ENCODE measurements around the gene ARHGAP8. TPM values are rescaled to one million over a fixed set of nuclear protein-coding genes. Genes with fewer than 3 reads are reported as not detected.

ARHGAP8 gene
- total and polyA plus RNA-seq, 12 donors: 0.17 to 0.53 (median 0.33) TPM; not detected in 5

- ATAC-seq: no peak
- intact Hi-C loops (cut with DNase I): no loop called here
- H3K4me1 ChIP-seq: no peaks in the 10 kb centered on the region
- no peak for DNase-seq
- TF ChIP-seq CTCF (IDR thresholded peaks at IDR 0.05): no peak
- H3K4me3 ChIP-seq: no peak overlapping the region
- no peaks in the 10 kb centered on the region for H3K36me3 ChIP-seq
- 87 to 88% methylated on average over 12 of the region's 12 CpGs for WGBS, 2 donors
- peaks cover 0 to 9% (median 0%) of the 10 kb centered on the region in 11 donors for H3K9me3 ChIP-seq
- peaks cover 0 to 10% (median 0%) of the 10 kb centered on the region in 7 donors for H3K27me3 ChIP-seq
- H3K27ac ChIP-seq: no peak overlapping the region
Measured at GRCh38 chr22:44894321-44894720, 141.9 kb downstream of the ARHGAP8 start.

DNA sequence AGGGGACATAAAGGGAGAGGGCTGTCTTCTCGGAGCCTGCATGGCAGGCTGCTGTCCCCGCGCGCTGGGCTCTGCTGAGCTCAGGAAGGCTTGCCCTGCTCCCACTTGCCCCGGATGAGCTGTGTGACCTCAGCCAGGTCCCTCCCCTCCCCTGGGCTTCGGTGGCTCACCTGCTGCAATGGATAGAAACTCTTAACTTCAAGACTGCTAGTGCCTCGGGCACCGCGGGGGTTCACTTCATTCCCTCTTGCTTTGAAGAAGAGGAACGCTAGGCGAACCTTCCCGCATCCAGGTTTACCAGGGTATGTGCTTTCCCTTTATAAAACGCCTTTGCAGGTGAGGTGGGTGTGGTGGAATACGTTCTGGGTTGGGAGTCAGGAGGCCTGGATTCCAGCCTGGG is 142.4 kb downstream of the ARHGAP8 start:
- intact Hi-C loops (cut with DNase I): no loop called here
- TF ChIP-seq CTCF (IDR thresholded peaks at IDR 0.05): no peak
- no peak for ATAC-seq

GRCh38 chr22:44895296-44896055 is 143.1 kb downstream of the ARHGAP8 start:
- no peak for ATAC-seq
- 83 to 84% methylated on average over 23 of the region's 23 CpGs for WGBS, 2 donors
- no peaks in the 10 kb centered on the region for H3K36me3 ChIP-seq
- peaks cover 0 to 19% (median 0%) of the 10 kb centered on the region in 11 donors for H3K9me3 ChIP-seq
- intact Hi-C loops (cut with DNase I): no loop called here
- H3K4me1 ChIP-seq: no peaks in the 10 kb centered on the region
- TF ChIP-seq CTCF (IDR thresholded peaks at IDR 0.05): no peak
- H3K27ac ChIP-seq: no peak overlapping the region
- peaks cover 0 to 10% (median 0%) of the 10 kb centered on the region in 7 donors for H3K27me3 ChIP-seq
- no peak overlapping the region for H3K4me3 ChIP-seq
- DNase-seq: no peak

More for the DNA sequence above, 142.4 kb downstream of the ARHGAP8 start:
- H3K4me3 ChIP-seq: no peak overlapping the region
- peaks cover 0 to 14% (median 0%) of the 10 kb centered on the region in 11 donors for H3K9me3 ChIP-seq
- no peak for DNase-seq
- H3K27me3 ChIP-seq: peaks cover 0 to 10% (median 0%) of the 10 kb centered on the region in 7 donors
- 82 to 84% methylated on average over 14 of the region's 14 CpGs for WGBS, 2 donors
- no peak overlapping the region for H3K27ac ChIP-seq
- no peaks in the 10 kb centered on the region for H3K36me3 ChIP-seq
- H3K4me1 ChIP-seq: no peaks in the 10 kb centered on the region

- intact Hi-C loops (cut with DNase I): no loop called here
- 88 to 92% methylated on average over 6 of the region's 6 CpGs for WGBS, 2 donors
- H3K27ac ChIP-seq: no peak overlapping the region
Measured at GRCh38 chr22:44898236-44898635, 145.9 kb downstream of the ARHGAP8 start.

More at GRCh38 chr22:44898236-44898635, 145.9 kb downstream of the ARHGAP8 start:
- ATAC-seq (no peak), DNase-seq (no peak)
- Histone ChIP-seq H3K4me1 (no peaks in the 10 kb centered on the region), H3K36me3 (no peaks in the 10 kb centered on the region), H3K27me3 (peaks cover 0 to 7% (median 0%) of the 10 kb centered on the region in 7 donors), H3K4me3 (no peak overlapping the region), H3K9me3 (peaks cover 0 to 45% (median 18%) of the 10 kb centered on the region in 11 donors)
- TF ChIP-seq CTCF (IDR thresholded peaks at IDR 0.05): no peak
